Right lobe of liver (tissue), 6 donors: ENCODE data around the gene POU2F3. TPM values are rescaled to one million over a fixed set of nuclear protein-coding genes. Genes with fewer than 3 reads are reported as not detected.
A peak's percentile ranks its signal among the peaks of the same experiment; 100 is the strongest.

Experiments used
- ATAC-seq, 4 donors: fragments of 200-7000 bp; cut with Tn5 transposase; one replicate each; pipeline ENCODE4 v1.9.1; 2020; ENCODE audit warnings: mild to moderate bottlenecking in 4 of 4, moderate library complexity in 4 of 4
- DNase-seq, 3 donors: peaks; one replicate each; pipeline ENCODE4 v3.0.0-alpha.2; 2020
- H3K27ac ChIP-seq, 3 donors: fragments of 200-600 bp; one replicate each; pipeline ENCODE4 v1.8.0; 2022
- H3K27me3 ChIP-seq, 2 donors: fragments of 200-600 bp; one replicate each; pipeline ENCODE4 v1.8.0; 2022
- H3K36me3 ChIP-seq, 4 donors: fragments of 200-600 bp; sonication (generic) in 1 of 4; one replicate each; pipeline versions ENCODE4 v1.5.1 to v1.8.0; 2017 to 2022; ENCODE audit warnings: control low read depth in 1 of 4
- H3K4me1 ChIP-seq, 4 donors: fragments of 200-600 bp; sonication (generic) in 1 of 4; one replicate each; pipeline versions ENCODE4 v1.5.1 to v1.8.0; 2017 to 2022; ENCODE audit warnings: control low read depth in 1 of 4
- H3K4me3 ChIP-seq, 3 donors: fragments of 200-600 bp; one replicate each; pipeline ENCODE4 v1.8.0; 2022
- H3K9me3 ChIP-seq, 4 donors: fragments of 200-600 bp; sonication (generic) in 1 of 4; one replicate each; pipeline versions ENCODE4 v1.5.1 to v1.8.0; 2017 to 2022; ENCODE audit warnings: control low read depth in 1 of 4
- POLR2A ChIP-seq: fragments of 450-650 bp; IDR thresholded peaks from one replicate; pipeline ENCODE4 v1.6.1; 2017; ENCODE audit warnings: antibody characterized with exemption, mild to moderate bottlenecking
- WGBS: methylation state at CpG from one replicate; pipeline ENCODE4 v1.1.6; 2018; ENCODE audit warnings: low coverage, low lambda C conversion rate; ENCODE audit not compliant: insufficient coverage; ENCODE audit errors: missing lambda C conversion rate; 5-methylcytosine and 5-hydroxymethylcytosine counted together
- intact Hi-C, 2 donors: fragments of 100-400 bp; cut with DNase I; formaldehyde crosslinking; loops; one replicate each; pipeline versions ENCODE4 v1.11.2 to v1.14.1; 2022
- total RNA-seq, 6 experiments: library from RNA; depleted of rRNA in 2 of 6; stranded (reverse); fragments of >200 nt in 2 of 6; fragmentation: NEBNext Ultra II Directional in 3 of 6; extraction: Animal tissue kit (Norgen Biotek cat#: 25700) in 3 of 6; gene quantifications; one replicate each; pipeline versions ENCODE4 v1.1.0 to v1.2.4, GENCODE V29; 2016 to 2023
- TF ChIP-seq, protein P1 (sequence below), 4 donors: fragments of 200-600 bp in 3 of 4; fragments of 450-650 bp in 1 of 4; IDR thresholded peaks; one replicate each; pipeline versions ENCODE4 v1.5.1 to v1.8.0; 2016 to 2022; ENCODE audit warnings: antibody characterized with exemption in 4 of 4, mild to moderate bottlenecking in 2 of 4
- donor health status: DM: no; HTN: yes; CAD: no.
- donor health status: DM: no; HTN: no; CAD: no.
- donor health status: DM: no; HTN: no; CAD: no.
- donor health status: DM: no; HTN: yes; CAD: no.
- donor health status: DM: no; HTN: yes; CAD: no.

POU2F3 gene
- total RNA-seq, 6 experiments from 2014 or later = not detected

DNA sequence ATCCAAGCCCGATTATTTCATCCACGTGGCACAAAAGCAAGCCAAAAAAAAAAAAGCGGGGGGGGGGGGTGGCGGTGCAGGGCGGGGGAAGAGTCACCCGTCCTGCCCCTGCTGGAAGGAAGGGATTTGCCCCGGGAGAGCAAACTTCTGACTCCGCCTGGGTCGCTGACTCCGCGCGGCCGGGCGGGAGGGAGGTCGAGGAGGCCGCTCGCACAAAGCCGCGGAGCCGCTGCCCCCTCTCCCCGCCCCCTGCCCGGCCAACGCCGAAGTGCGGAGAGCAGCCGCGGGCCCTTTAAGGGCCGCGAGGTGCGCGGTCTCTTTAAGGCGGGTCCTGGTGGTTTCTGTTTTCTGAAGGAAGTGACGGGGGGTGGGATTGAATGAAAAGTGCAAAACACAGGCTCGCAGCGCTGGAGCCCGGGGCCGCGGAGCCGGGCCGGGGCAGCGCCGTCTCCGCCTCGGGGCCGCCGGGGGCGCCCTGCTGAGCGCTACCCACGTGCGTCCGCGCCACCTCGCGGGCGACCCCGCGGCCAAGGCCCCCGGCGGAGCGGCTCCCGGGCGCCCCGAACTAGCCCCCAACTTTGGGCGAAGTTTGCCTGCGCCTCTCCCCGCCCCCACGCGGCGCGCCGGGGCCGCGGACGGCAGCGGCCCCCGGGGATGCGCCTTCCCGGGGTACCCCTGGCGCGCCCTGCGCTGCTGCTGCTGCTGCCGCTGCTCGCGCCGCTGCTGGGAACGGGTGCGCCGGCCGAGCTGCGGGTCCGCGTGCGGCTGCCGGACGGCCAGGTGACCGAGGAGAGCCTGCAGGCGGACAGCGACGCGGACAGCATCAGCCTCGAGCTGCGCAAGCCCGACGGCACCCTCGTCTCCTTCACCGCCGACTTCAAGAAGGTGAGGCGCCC, 29.1 kb upstream of the POU2F3 start, which contains the start of gene OAF:
OAF (plus strand) TSS at position 407 of the 896 bp plus-strand sequence; CDS start at position 655, 248 bp downstream.
- Histone ChIP-seq H3K4me1 (peaks cover 0 to 66% (median 28%) of the 10 kb centered on the region in 4 donors), H3K27me3 (no peaks in the 10 kb centered on the region), H3K9me3 (no peaks in the 10 kb centered on the region), H3K36me3 (peaks cover 0 to 5% (median 0%) of the 10 kb centered on the region in 4 donors), H3K27ac (peak within 1 kb of the TSS; percentile 83 to 88 (median 85)), H3K4me3 (peak within 1 kb of the TSS; percentile 82 to 91 (median 90))
- TF ChIP-seq, protein P1, sequence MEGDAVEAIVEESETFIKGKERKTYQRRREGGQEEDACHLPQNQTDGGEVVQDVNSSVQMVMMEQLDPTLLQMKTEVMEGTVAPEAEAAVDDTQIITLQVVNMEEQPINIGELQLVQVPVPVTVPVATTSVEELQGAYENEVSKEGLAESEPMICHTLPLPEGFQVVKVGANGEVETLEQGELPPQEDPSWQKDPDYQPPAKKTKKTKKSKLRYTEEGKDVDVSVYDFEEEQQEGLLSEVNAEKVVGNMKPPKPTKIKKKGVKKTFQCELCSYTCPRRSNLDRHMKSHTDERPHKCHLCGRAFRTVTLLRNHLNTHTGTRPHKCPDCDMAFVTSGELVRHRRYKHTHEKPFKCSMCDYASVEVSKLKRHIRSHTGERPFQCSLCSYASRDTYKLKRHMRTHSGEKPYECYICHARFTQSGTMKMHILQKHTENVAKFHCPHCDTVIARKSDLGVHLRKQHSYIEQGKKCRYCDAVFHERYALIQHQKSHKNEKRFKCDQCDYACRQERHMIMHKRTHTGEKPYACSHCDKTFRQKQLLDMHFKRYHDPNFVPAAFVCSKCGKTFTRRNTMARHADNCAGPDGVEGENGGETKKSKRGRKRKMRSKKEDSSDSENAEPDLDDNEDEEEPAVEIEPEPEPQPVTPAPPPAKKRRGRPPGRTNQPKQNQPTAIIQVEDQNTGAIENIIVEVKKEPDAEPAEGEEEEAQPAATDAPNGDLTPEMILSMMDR (IDR thresholded peaks at IDR 0.05) = peak in 3 of 4 donors; percentile 7 to 22 (median 21)
- peak; percentile 93 for TF ChIP-seq POLR2A
- DNase-seq = peak; percentile 87 to 95 (median 93)
- peak; percentile 60 to 82 (median 76) for ATAC-seq
- 0% methylated on average over 5 of the region's 108 CpGs for WGBS
- intact Hi-C loops = no loop called here

GRCh38 chr11:120211522-120212258, 28.2 kb upstream of the POU2F3 start:
- intact Hi-C loops = no loop called here
- H3K36me3 ChIP-seq = peaks cover 0 to 11% (median 0%) of the 10 kb centered on the region in 4 donors
- no peak for TF ChIP-seq POLR2A
- TF ChIP-seq, protein P1 (IDR thresholded peaks at IDR 0.05) = no peak
- H3K4me1 ChIP-seq = peaks cover 0 to 74% (median 33%) of the 10 kb centered on the region in 4 donors
- ATAC-seq (no peak), DNase-seq (no peak)
- H3K27me3 ChIP-seq = no peaks in the 10 kb centered on the region
- peak overlapping the region; percentile 83 to 88 (median 85) for H3K27ac ChIP-seq
- H3K4me3 ChIP-seq = peak overlapping the region; percentile 82 to 91 (median 90)
- no peaks in the 10 kb centered on the region for H3K9me3 ChIP-seq
- WGBS = 3% methylated on average over 7 of the region's 18 CpGs

DNA sequence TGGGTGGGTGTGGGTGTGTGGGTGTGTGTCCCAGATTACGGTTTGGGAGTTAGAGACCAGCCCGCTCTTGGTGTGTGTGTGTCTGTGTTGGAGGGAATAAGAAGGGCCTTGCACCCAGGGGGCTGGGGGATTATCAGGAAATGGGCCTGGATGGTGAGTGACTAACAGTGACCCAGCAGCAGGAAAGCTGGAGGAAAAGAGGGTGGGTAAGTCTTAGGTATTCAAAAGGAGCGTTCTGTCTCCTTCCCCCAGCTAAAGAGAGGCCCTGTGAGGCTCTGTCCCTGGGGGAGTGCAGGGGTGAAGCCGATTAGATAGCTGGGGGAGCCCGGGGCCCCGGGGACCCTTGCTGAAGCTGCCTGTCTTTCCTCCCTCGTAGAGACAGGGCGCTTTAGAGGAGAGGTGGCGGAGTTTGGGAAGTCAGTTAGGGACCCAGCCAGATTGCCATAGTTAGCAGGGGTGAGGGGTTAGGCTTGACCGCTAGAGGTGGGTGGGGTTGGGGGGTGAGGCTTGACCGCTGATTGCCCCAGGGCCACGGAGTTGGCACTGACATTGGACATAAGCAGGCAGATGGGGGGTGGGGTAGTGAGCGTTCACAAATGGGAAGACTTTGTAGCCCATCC, 27.6 kb upstream of the POU2F3 start:
- 16% methylated on average over 11 of the region's 13 CpGs for WGBS
- ATAC-seq = peak; percentile 13 to 50 (median 33)
- peak; percentile 68 to 86 (median 81) for DNase-seq
- H3K4me3 ChIP-seq = peak overlapping the region; percentile 82 to 91 (median 90)
- no peak for TF ChIP-seq POLR2A
- TF ChIP-seq, protein P1 (IDR thresholded peaks at IDR 0.05) = no peak
- intact Hi-C loops = no loop called here
- peak overlapping the region; percentile 83 to 88 (median 85) for H3K27ac ChIP-seq
- H3K4me1 ChIP-seq = peaks cover 0 to 75% (median 34%) of the 10 kb centered on the region in 4 donors
- no peaks in the 10 kb centered on the region for H3K27me3 ChIP-seq
- H3K36me3 ChIP-seq = peaks cover 0 to 14% (median 0%) of the 10 kb centered on the region in 4 donors
- H3K9me3 ChIP-seq = no peaks in the 10 kb centered on the region

- no peak for DNase-seq
- peak overlapping the region; percentile 82 to 91 (median 90) for H3K4me3 ChIP-seq
- H3K27me3 ChIP-seq = no peaks in the 10 kb centered on the region
- intact Hi-C loops = no loop called here
- H3K27ac ChIP-seq = peak overlapping the region; percentile 62 to 88 (median 85)
- TF ChIP-seq, protein P1 (IDR thresholded peaks at IDR 0.05) = no peak
- no peak for TF ChIP-seq POLR2A
- no peaks in the 10 kb centered on the region for H3K9me3 ChIP-seq
- H3K4me1 ChIP-seq = peaks cover 0 to 75% (median 34%) of the 10 kb centered on the region in 4 donors
- WGBS = 17% methylated on average over 1 of the region's 2 CpGs
- peak in 1 of 4 donors; percentile 2 for ATAC-seq
- H3K36me3 ChIP-seq = peaks cover 0 to 17% (median 0%) of the 10 kb centered on the region in 4 donors
Observed at GRCh38 chr11:120212926-120213325, 27.0 kb upstream of the POU2F3 start.
